Endothelial cell of umbilical vein (primary cell): ENCODE results near the gene CAPN14. TPM values are rescaled to one million over a fixed set of nuclear protein-coding genes. Genes with fewer than 3 reads are reported as not detected.

Source experiments
- BruUV-seq: library from RNA; stranded (reverse); fragments of 400-500 nt; replicated peaks from 2 replicates; lab custom pipeline; 2021; lab: Mats Ljungman, UMichigan
- CTCF ChIA-PET: fragments of 300-600, 350-600 bp; sonication (Branson Sonifier 250); formaldehyde crosslinking; loops from one replicate; lab custom pipeline; 2021; ENCODE audit warnings: antibody characterized with exemption, inconsistent platforms; lab: Charles Lee
- POLR2A ChIA-PET: fragments of 300-600, 350-600 bp; sonication (Branson Sonifier 250); formaldehyde crosslinking; loops from one replicate; lab custom pipeline; 2021; ENCODE audit warnings: antibody characterized with exemption, inconsistent platforms; lab: Charles Lee
- DNase-seq: peaks from one replicate; pipeline ENCODE4 v3.0.0-alpha.2; 2011; ENCODE audit warnings: low read depth, low spot score
- FAIRE-seq: peaks from 2 replicates; lab custom pipeline; 2011; peaks lifted over from hg19 to GRCh38; lab: Jason Lieb, UNC
- H2AFZ ChIP-seq: 2 replicates; pipeline ENCODE4 v1.6.0; 2012; ENCODE audit warnings: low read depth, low read length, control low read depth, inconsistent platforms
- H3K27ac ChIP-seq: 2 replicates; pipeline ENCODE4 v1.5.1; 2011; ENCODE audit warnings: low read depth, mild to moderate bottlenecking, control low read depth, low read length, moderate library complexity; ENCODE audit not compliant: insufficient read depth
- H3K27me3 ChIP-seq, 2 experiments: 2 replicates each; pipeline versions ENCODE4 v1.6.0 to v1.6.1; 2011; ENCODE audit warnings: low read length in 2 of 2, mixed read lengths in 1 of 2; ENCODE audit not compliant: control insufficient read depth in 2 of 2, insufficient read depth in 2 of 2
- H3K36me3 ChIP-seq, 2 experiments: 2 replicates in 1 of 2; 3 replicates in 1 of 2; pipeline ENCODE4 v1.5.1; 2011; ENCODE audit warnings: low read length in 2 of 2, mild to moderate bottlenecking in 1 of 2, moderate library complexity in 1 of 2; ENCODE audit not compliant: control insufficient read depth in 2 of 2, insufficient read depth in 2 of 2; ENCODE audit errors: extremely low read depth in 1 of 2
- H3K4me1 ChIP-seq: 3 replicates; pipeline ENCODE4 v1.5.1; 2011; ENCODE audit warnings: mild to moderate bottlenecking, low read length; ENCODE audit not compliant: control insufficient read depth, insufficient read depth; ENCODE audit errors: extremely low read depth
- H3K4me2 ChIP-seq: 2 replicates; pipeline ENCODE4 v1.6.1; 2011; ENCODE audit warnings: low read length, control low read depth, mixed read lengths; ENCODE audit not compliant: insufficient read depth
- H3K4me3 ChIP-seq, 3 experiments: fragments of 200-600 bp in 1 of 3; sonication (generic), shearing (Covaris generic) in 1 of 3; replicated peaks in 1 of 3; 2 replicates each; pipeline ENCODE4 v1.5.1; 2011 to 2016; ENCODE audit warnings: control low read depth in 3 of 3, low read length in 3 of 3, mild to moderate bottlenecking in 2 of 3, inconsistent platforms in 1 of 3, low read depth in 1 of 3, moderate library complexity in 1 of 3; ENCODE audit not compliant: insufficient read depth in 1 of 3
- H3K79me2 ChIP-seq: 2 replicates; pipeline ENCODE4 v1.6.0; 2012; ENCODE audit warnings: low read length, inconsistent platforms; ENCODE audit not compliant: control insufficient read depth, insufficient read depth
- H3K9ac ChIP-seq: replicated peaks from 2 replicates; pipeline ENCODE3; 2011; ENCODE audit warnings: low read length, control low read depth; ENCODE audit not compliant: insufficient read depth; ENCODE audit errors: extremely low read depth
- H3K9me1 ChIP-seq: replicated peaks from 3 replicates; pipeline ENCODE4 v1.6.0; 2011; ENCODE audit warnings: mild to moderate bottlenecking, low read length; ENCODE audit not compliant: control insufficient read depth, insufficient read depth; ENCODE audit errors: extremely low read depth
- H3K9me3 ChIP-seq: replicated peaks from 2 replicates; pipeline ENCODE4 v1.5.1; 2012; ENCODE audit warnings: low read length, inconsistent platforms; ENCODE audit not compliant: control insufficient read depth, insufficient read depth
- H4K20me1 ChIP-seq: replicated peaks from 2 replicates; pipeline ENCODE3; 2011; ENCODE audit warnings: mild to moderate bottlenecking, low read length; ENCODE audit not compliant: control insufficient read depth, insufficient read depth; ENCODE audit errors: extremely low read depth
- CTCF ChIP-seq, 2 donors: IDR thresholded peaks; 1 replicate in 1 of 2; 2 replicates in 1 of 2; pipeline ENCODE4 v1.5.1; 2011; ENCODE audit warnings: low read length in 2 of 2, mild to moderate bottlenecking in 2 of 2, moderate library complexity in 2 of 2, control low read depth in 1 of 2, inconsistent platforms in 1 of 2, low read depth in 1 of 2; ENCODE audit not compliant: insufficient read depth in 1 of 2; ENCODE audit errors: extremely low read depth in 1 of 2
- EZH2 ChIP-seq: IDR thresholded peaks from 2 replicates; pipeline ENCODE4 v1.6.1; 2012; ENCODE audit warnings: borderline replicate concordance, low read depth, mild to moderate bottlenecking, moderate library complexity, low read length, inconsistent platforms; ENCODE audit not compliant: severe bottlenecking
- FOS ChIP-seq: IDR thresholded peaks from 2 replicates; pipeline ENCODE4 v1.6.1; 2011; ENCODE audit warnings: mild to moderate bottlenecking, low read length, moderate library complexity, borderline replicate concordance; ENCODE audit not compliant: insufficient read depth
- GATA2 ChIP-seq: IDR thresholded peaks from 2 replicates; pipeline ENCODE4 v1.7.0; 2011; ENCODE audit warnings: low read depth, mild to moderate bottlenecking, moderate library complexity, mixed read lengths, low read length; ENCODE audit not compliant: insufficient read length, insufficient read depth
- JUN ChIP-seq: IDR thresholded peaks from 2 replicates; pipeline ENCODE4 v1.6.1; 2011; ENCODE audit warnings: borderline replicate concordance, low read depth; ENCODE audit not compliant: insufficient read length, insufficient read depth
- MAX ChIP-seq: IDR thresholded peaks from 2 replicates; pipeline ENCODE4 v1.6.1; 2011; ENCODE audit not compliant: insufficient read depth, insufficient read length
- MYC ChIP-seq: IDR thresholded peaks from one replicate; pipeline ENCODE4 v1.6.1; 2011; ENCODE audit warnings: mild to moderate bottlenecking, low read depth, low read length
- POLR2A ChIP-seq: IDR thresholded peaks from 2 replicates; pipeline ENCODE4 v1.6.1; 2012; ENCODE audit warnings: low read depth, mild to moderate bottlenecking, control low read depth, low read length
- POLR2AphosphoS5 ChIP-seq: IDR thresholded peaks from 2 replicates; pipeline ENCODE4 v1.6.1; 2012; ENCODE audit warnings: low read depth, mild to moderate bottlenecking, control low read depth, low read length, moderate library complexity; ENCODE audit not compliant: insufficient read depth
- dilution Hi-C: fragments of 300-500 bp; cut with MboI; formaldehyde crosslinking; loops from one replicate; pipeline ENCODE4 v1.15.0; 2019; ENCODE audit warnings: low sequenced_read_pairs; ENCODE audit not compliant: extremely low pct_ligation_motif_present
- intact Hi-C: fragments of 100-400 bp; cut with micrococcal nuclease; formaldehyde crosslinking; loops from one replicate; pipeline ENCODE4 v1.10.0; 2022
- polyA plus RNA-seq, 4 experiments: library from polyadenylated mRNA; depleted of rRNA in 3 of 4; stranded (reverse) in 3 of 4; unstranded in 1 of 4; fragments of >200 nt; gene quantifications; 2 replicates each; pipeline versions ENCODE4 v1.2.1 to v1.2.3, GENCODE V29; 2011 to 2012; ENCODE audit warnings: missing spikeins in 1 of 4
- total RNA-seq: library from RNA; stranded (reverse); gene quantifications from 2 replicates; pipeline ENCODE4 v1.2.3, GENCODE V29; 2021

CAPN14 gene
- total and polyA plus RNA-seq, 2 donors (not counting 3 experiments of a cell fraction or from before 2014, with no cell fraction given) = 0.01 to 0.15 TPM

DNA sequence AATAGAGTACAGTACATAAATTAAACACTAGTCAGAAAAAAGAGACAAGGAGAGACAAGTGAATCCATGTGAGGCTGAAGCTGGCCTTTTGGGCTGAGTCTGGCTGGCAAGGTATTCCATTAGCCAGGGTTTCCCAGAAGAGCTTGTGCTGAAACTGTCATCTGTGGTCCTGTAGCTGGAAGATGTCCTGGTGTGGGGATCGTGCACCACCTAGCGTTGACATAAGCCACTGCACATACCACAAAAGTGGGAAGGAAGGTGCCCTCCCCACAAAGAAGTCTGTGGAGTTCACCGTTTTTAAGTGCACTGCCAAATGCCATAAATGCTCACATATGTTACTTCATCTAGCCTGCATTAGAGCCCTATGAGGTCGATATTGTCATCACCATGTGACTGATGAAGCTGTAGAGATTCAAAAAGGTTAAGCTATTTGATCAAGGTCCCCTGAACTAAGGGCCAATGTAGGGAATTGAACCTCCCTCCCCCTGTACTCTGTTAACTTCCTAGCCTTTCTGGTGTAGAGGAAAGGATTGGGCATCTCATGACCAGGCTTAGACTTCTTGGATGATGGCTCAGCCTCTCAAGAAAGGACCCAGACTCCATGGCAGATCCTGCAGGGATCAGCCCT, 47.1 kb downstream of the CAPN14 start:
- no peaks in the 10 kb centered on the region for H4K20me1 ChIP-seq
- FAIRE-seq (peak; percentile 76), DNase-seq (peak; percentile 47)
- H3K9me1 ChIP-seq = no peaks in the 10 kb centered on the region
- no peaks in the 10 kb centered on the region for H3K9me3 ChIP-seq
- BruUV-seq = no TSS peak
- H3K4me2 ChIP-seq = no peak overlapping the region
- H3K27ac ChIP-seq = no peak overlapping the region
- dilution Hi-C loops (no loop called here), intact Hi-C loops (loop anchor here (1.0 kb wide), 3 partner anchors 163 to 1005 kb away; no protein-coding TSS in a partner anchor)
- CTCF ChIA-PET = interaction anchor here (0.6 to 2.7 kb wide), 17 partner anchors 11 to 1247 kb away, joined by 3 to 45 read pairs (median 4); partner anchors contain the start of gene EHD3
- POLR2A ChIA-PET = no interaction called here
- no peak overlapping the region for H3K9ac ChIP-seq
- no peaks in the 10 kb centered on the region for H3K27me3 ChIP-seq
- no peaks in the 10 kb centered on the region for H3K36me3 ChIP-seq
- no peaks in the 10 kb centered on the region for H3K79me2 ChIP-seq
- H3K4me1 ChIP-seq = no peaks in the 10 kb centered on the region
- no peak for TF ChIP-seq POLR2AphosphoS5
- TF ChIP-seq CTCF (IDR thresholded peaks at IDR 0.05; ENCODE audit: extremely low read depth in 1 of 2, insufficient read depth in 1 of 2, low read depth in 1 of 2, low read length in 2 of 2) = peak; percentile 83 to 88
- no peak overlapping the region for H2AFZ ChIP-seq
- no peak overlapping the region for H3K4me3 ChIP-seq

GRCh38 chr2:31168291-31168690, 49.0 kb downstream of the CAPN14 start:
- Histone ChIP-seq H3K79me2 (no peaks in the 10 kb centered on the region), H3K4me1 (no peaks in the 10 kb centered on the region), H4K20me1 (no peaks in the 10 kb centered on the region), H2AFZ (no peak overlapping the region), H3K9me1 (no peaks in the 10 kb centered on the region), H3K9me3 (no peaks in the 10 kb centered on the region), H3K27ac (no peak overlapping the region), H3K4me3 (no peak overlapping the region), H3K4me2 (no peak overlapping the region), H3K36me3 (no peaks in the 10 kb centered on the region), H3K9ac (no peak overlapping the region), H3K27me3 (no peaks in the 10 kb centered on the region)
- ChIA-PET POLR2A (no interaction called here), CTCF (interaction anchor here (1.0 to 1.5 kb wide), 4 partner anchors 165 to 1003 kb away, joined by 3 to 5 read pairs (median 4); no protein-coding TSS in a partner anchor)
- dilution Hi-C loops = no loop called here
- intact Hi-C loops = no loop called here
- no peak for FAIRE-seq
- BruUV-seq = no TSS peak
- DNase-seq = no peak
- no peak for TF ChIP-seq MAX
- no peak for TF ChIP-seq JUN
- no peak for TF ChIP-seq FOS
- TF ChIP-seq MYC = no peak
- no peak for TF ChIP-seq CTCF (IDR thresholded peaks at IDR 0.05; ENCODE audit: extremely low read depth in 1 of 2, insufficient read depth in 1 of 2, low read depth in 1 of 2, low read length in 2 of 2)
- no peak for TF ChIP-seq GATA2
- TF ChIP-seq POLR2AphosphoS5 = no peak
- no peak for TF ChIP-seq EZH2
- no peak for TF ChIP-seq POLR2A
